Neutrophil (primary cell): ENCODE results near the gene FARSB.

Experiments used
- H3K27ac ChIP-seq: fragments of 200-600 bp; sonication (generic); 2 replicates; pipeline ENCODE4 v1.5.1; 2016; ENCODE audit warnings: mild to moderate bottlenecking, moderate library complexity
- H3K27me3 ChIP-seq: fragments of 200-600 bp; sonication (generic); 2 replicates; pipeline ENCODE4 v1.6.0; 2016; ENCODE audit warnings: mild to moderate bottlenecking
- H3K36me3 ChIP-seq: fragments of 200-600 bp; sonication (generic); 2 replicates; pipeline ENCODE4 v1.5.1; 2017
- H3K4me1 ChIP-seq, 2 experiments: fragments of 200-600 bp in 1 of 2; sonication (generic) in 1 of 2; 1 replicate in 1 of 2; 2 replicates in 1 of 2; pipeline versions ENCODE4 v1.5.1 to v1.6.1; 2013 to 2016; ENCODE audit warnings: low read depth in 1 of 2, low read length in 1 of 2, mild to moderate bottlenecking in 1 of 2, moderate library complexity in 1 of 2; ENCODE audit not compliant: control insufficient read depth in 1 of 2, insufficient read depth in 1 of 2
- H3K4me3 ChIP-seq, 2 experiments: fragments of 200-600 bp in 1 of 2; sonication (generic) in 1 of 2; 1 replicate in 1 of 2; 2 replicates in 1 of 2; pipeline ENCODE4 v1.5.1; 2013 to 2016; ENCODE audit warnings: low read depth in 1 of 2, low read length in 1 of 2, mild to moderate bottlenecking in 1 of 2, moderate library complexity in 1 of 2
- H3K9me3 ChIP-seq: fragments of 200-600 bp; sonication (generic); 2 replicates; pipeline ENCODE4 v1.5.1; 2016
- TF ChIP-seq, protein P1 (sequence below): fragments of 200-600 bp; sonication (generic); IDR thresholded peaks from 2 replicates; pipeline ENCODE4 v1.5.1; 2016; ENCODE audit warnings: antibody characterized with exemption

Gene FARSB

DNA sequence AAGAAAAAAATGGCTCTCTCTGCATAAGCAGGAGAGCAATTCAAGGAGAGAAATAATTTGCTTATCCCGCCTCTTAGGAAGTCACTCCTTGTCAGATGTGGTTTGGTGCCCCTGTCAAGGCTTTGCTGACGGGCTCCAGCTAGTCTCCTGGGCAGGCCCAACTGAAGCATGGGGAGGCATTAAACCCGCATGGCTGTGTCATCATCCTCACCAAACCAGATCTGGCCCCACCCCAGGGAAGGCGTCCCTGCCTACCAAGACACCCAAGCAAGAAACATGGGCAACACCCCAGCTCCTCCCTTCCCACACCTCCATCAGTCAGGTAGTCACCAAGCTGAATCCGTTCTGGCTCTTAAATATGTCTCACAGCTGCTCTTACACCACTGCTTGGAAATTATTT, 123.6 kb downstream of the FARSB start:
- Histone ChIP-seq H3K9me3 (no peaks in the 10 kb centered on the region), H3K4me3 (no peak overlapping the region), H3K27me3 (peaks cover 19% of the 10 kb centered on the region), H3K4me1 (no peaks in the 10 kb centered on the region), H3K36me3 (no peaks in the 10 kb centered on the region), H3K27ac (no peak overlapping the region)
- TF ChIP-seq, protein P1, sequence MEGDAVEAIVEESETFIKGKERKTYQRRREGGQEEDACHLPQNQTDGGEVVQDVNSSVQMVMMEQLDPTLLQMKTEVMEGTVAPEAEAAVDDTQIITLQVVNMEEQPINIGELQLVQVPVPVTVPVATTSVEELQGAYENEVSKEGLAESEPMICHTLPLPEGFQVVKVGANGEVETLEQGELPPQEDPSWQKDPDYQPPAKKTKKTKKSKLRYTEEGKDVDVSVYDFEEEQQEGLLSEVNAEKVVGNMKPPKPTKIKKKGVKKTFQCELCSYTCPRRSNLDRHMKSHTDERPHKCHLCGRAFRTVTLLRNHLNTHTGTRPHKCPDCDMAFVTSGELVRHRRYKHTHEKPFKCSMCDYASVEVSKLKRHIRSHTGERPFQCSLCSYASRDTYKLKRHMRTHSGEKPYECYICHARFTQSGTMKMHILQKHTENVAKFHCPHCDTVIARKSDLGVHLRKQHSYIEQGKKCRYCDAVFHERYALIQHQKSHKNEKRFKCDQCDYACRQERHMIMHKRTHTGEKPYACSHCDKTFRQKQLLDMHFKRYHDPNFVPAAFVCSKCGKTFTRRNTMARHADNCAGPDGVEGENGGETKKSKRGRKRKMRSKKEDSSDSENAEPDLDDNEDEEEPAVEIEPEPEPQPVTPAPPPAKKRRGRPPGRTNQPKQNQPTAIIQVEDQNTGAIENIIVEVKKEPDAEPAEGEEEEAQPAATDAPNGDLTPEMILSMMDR, result no peak

DNA sequence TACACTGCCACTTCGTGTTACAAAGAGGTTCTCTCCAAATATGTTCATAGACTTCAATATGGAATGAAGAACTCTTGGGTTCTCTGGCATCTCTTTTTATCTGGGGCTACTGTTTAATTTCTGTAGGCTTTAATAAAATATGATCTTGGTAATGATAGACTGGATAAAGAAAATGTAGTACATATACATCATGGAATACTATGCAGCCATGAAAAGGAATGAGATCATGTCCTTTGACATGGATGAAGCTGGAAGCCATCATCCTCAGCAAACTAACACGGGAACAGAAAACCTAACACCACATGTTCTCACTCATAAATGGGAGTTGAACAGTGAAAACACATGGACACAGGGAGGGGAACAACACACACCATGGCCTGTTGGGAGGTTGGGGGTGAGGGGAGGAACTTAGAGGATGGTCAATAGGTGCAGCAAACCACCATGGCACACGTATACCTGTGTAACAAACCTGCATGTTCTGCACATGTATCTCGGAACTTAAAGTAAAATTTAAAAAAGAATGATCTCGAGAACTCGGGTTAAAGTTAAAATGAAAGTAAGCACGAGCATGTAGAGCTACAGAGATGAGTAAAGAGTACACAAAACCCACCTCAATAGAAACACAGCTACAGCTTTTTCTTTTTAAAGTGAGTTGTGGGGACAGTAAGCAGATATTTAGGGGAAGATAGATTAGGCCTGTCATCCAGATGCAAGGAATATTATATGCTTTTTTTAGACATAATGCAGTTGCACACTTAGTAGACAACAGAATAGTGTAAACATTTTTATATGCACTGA, 129.2 kb downstream of the FARSB start:
- H3K27ac ChIP-seq, result no peak overlapping the region
- no peak overlapping the region for H3K4me3 ChIP-seq
- H3K4me1 ChIP-seq, result peaks cover 4 to 7% of the 10 kb centered on the region in 2 experiments
- H3K27me3 ChIP-seq, result no peaks in the 10 kb centered on the region
- TF ChIP-seq, protein P1, result no peak
- H3K9me3 ChIP-seq, result no peaks in the 10 kb centered on the region
- H3K36me3 ChIP-seq, result no peaks in the 10 kb centered on the region

DNA sequence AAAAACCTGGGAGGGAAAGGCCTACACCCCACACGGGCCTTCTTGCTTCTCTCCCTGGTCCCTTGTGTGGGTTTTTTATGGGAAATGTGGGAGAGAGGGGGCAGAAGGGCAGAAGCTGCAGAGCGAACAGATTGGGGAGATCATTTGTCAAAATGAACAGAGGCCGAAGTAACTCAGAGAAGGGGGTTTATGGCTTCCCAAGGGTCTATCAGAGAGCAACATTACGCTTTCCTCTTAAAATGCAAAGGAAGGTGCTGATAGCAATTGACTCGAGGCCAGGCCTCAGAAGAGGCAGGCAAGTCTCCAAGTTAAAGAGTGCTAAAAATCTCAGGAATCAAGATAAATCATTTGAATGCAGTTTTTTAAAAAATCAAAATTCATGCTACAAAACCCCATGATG, 130.1 kb downstream of the FARSB start:
- no peak overlapping the region for H3K4me3 ChIP-seq
- no peak overlapping the region for H3K27ac ChIP-seq
- no peaks in the 10 kb centered on the region for H3K9me3 ChIP-seq

DNA sequence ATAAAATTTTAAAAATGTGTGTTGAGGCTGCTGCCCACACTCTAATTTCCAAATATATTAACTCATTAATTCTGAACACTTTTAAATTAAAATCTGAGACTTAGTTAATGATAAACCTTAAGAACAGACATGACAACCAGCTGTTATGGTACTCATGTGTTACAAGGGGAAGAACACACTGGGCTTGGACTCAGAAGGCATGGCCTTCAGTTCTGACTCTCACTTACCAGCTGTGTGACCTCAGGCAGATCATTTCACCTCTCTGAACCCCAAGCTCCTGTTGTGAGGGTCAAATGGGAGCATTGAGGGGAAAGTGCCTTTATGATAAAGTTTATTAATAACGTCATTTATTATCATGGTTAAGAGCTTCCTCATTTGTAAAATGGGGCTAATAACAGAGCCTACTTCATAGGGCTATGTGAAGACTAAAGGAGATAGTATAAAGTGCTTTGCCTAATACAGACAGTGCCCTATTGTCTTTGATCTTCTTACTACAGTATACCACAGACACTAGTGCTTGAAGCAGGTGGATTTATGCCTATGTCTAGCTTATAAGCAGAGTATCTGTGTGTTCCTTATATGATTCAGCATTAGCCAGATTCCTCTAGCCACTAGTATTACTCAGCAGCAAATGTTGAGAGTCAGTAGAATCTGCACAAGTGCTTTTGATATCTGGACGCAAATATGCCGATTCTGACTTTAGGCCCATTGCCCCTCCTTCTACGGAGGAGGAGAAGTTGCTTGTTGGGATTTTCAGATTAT, 131.9 kb downstream of the FARSB start:
- Histone ChIP-seq H3K4me3 (no peak overlapping the region), H3K9me3 (no peaks in the 10 kb centered on the region), H3K27me3 (no peaks in the 10 kb centered on the region), H3K36me3 (no peaks in the 10 kb centered on the region), H3K27ac (no peak overlapping the region), H3K4me1 (peaks cover 4 to 7% of the 10 kb centered on the region in 2 experiments)
- TF ChIP-seq, protein P1, result no peak

More for the DNA sequence above, 130.1 kb downstream of the FARSB start:
- H3K27me3 ChIP-seq, result no peaks in the 10 kb centered on the region
- no peaks in the 10 kb centered on the region for H3K36me3 ChIP-seq
- H3K4me1 ChIP-seq, result peaks cover 4 to 7% of the 10 kb centered on the region in 2 experiments
- TF ChIP-seq, protein P1, result no peak

DNA sequence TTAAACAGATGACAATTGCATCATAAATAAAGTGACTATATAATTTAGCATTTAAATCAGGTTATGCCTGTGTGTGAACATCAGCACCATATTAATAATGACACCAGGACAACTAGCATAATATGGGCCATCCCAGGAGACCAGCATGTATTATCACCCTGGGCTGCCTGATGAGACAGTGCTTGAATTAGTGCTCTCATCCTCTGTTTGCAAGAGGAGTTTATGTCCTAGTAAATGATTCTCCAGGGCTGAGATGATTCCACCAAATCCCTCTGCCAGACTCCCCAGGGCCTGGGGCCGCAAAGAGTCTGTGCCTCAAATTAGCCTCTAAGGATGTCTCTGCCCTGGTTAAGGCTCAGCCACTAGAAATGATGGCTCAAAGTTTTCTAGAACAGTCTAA, 133.8 kb downstream of the FARSB start:
- TF ChIP-seq, protein P1, result no peak
- no peak overlapping the region for H3K4me3 ChIP-seq
- peaks cover 4 to 7% of the 10 kb centered on the region in 2 experiments for H3K4me1 ChIP-seq
- no peaks in the 10 kb centered on the region for H3K9me3 ChIP-seq
- no peaks in the 10 kb centered on the region for H3K36me3 ChIP-seq
- no peaks in the 10 kb centered on the region for H3K27me3 ChIP-seq
- H3K27ac ChIP-seq, result no peak overlapping the region
